HCT116 (cell line): ENCODE measurements around the gene GOLGA8B. TPM values are rescaled to one million over a fixed set of nuclear protein-coding genes. Genes with fewer than 3 reads are reported as not detected.
"Not testable (repeated sequence)": the region's sequence is repeated elsewhere in the genome, so short reads cannot be mapped to it uniquely, and the experiment has no call there.

Experiments
- ATAC-seq: fragments of 200-7000 bp; cut with Tn5 transposase; 2 replicates; pipeline ENCODE4 v1.9.1; 2020; ENCODE audit warnings: mild to moderate bottlenecking, moderate library complexity
- BruUV-seq: library from RNA; stranded (reverse); fragments of 400-500 nt; replicated peaks from 2 replicates; lab custom pipeline; 2021; lab: Mats Ljungman, UMichigan
- CTCF ChIA-PET: fragments of 300-600 bp; sonication (Branson Sonifier 250); formaldehyde crosslinking; loops from one replicate; lab custom pipeline; 2021; ENCODE audit warnings: antibody characterized with exemption; lab: Charles Lee
- POLR2A ChIA-PET: fragments of 300-600, 350-600 bp; sonication (Branson Sonifier 250); formaldehyde crosslinking; loops from one replicate; lab custom pipeline; 2021; ENCODE audit warnings: antibody characterized with exemption; lab: Charles Lee
- RAD21 ChIA-PET, 2 experiments: fragments of 300-600 bp; sonication (Branson Sonifier 250); formaldehyde crosslinking; loops; one replicate each; lab custom pipeline; 2023; ENCODE audit warnings: low total read pairs in 2 of 2; ENCODE audit not compliant: uncharacterized antibody in 2 of 2, unreplicated experiment in 2 of 2, low non-redundant PET in 1 of 2; lab: Charles Lee
- DNase-seq: peaks from one replicate; pipeline ENCODE4 v3.0.0-alpha.2; 2010; ENCODE audit warnings: low read depth, low spot score
- H2AFZ ChIP-seq: fragments of 200-600 bp; shearing (Covaris generic), sonication (generic); 2 replicates; pipeline ENCODE4 v1.6.1; 2017; ENCODE audit warnings: low read depth, mixed run types, mixed read lengths, antibody characterized with exemption, low read length; ENCODE audit not compliant: poor library complexity, severe bottlenecking
- H3K27ac ChIP-seq: 2 replicates; pipeline ENCODE4 v1.5.1; 2012; ENCODE audit warnings: low read depth, low read length
- H3K27me3 ChIP-seq: fragments of 200-600 bp; sonication (generic); 2 replicates; pipeline ENCODE4 v1.6.1; 2016; ENCODE audit warnings: mixed run types, low read length, mixed read lengths; ENCODE audit not compliant: insufficient read depth
- H3K36me3 ChIP-seq, 2 experiments: fragments of 200-500 bp in 1 of 2; fragments of 200-600 bp in 1 of 2; sonication (Bioruptor generic) in 1 of 2; sonication (generic) in 1 of 2; 2 replicates each; pipeline versions ENCODE4 v1.5.1 to v1.6.1; 2014 to 2016; ENCODE audit warnings: low read length in 2 of 2, inconsistent platforms in 1 of 2, mixed read lengths in 1 of 2, mixed run types in 1 of 2; ENCODE audit not compliant: insufficient read depth in 2 of 2, control insufficient read depth in 1 of 2
- H3K4me1 ChIP-seq, 2 experiments: fragments of 200-600 bp in 1 of 2; sonication (generic) in 1 of 2; 2 replicates each; pipeline versions ENCODE4 v1.5.1 to v1.6.1; 2012 to 2017; ENCODE audit warnings: low read length in 2 of 2, inconsistent platforms in 1 of 2, mild to moderate bottlenecking in 1 of 2, mixed read lengths in 1 of 2, mixed run types in 1 of 2, moderate library complexity in 1 of 2; ENCODE audit not compliant: insufficient read depth in 2 of 2, control insufficient read depth in 1 of 2
- H3K4me2 ChIP-seq: fragments of 200-600 bp; sonication (generic); 2 replicates; pipeline ENCODE4 v1.6.1; 2017; ENCODE audit warnings: mixed run types, low read length, mixed read lengths
- H3K4me3 ChIP-seq, 2 experiments: fragments of 200-600 bp in 1 of 2; sonication (generic) in 1 of 2; replicated peaks in 1 of 2; 2 replicates each; pipeline ENCODE4 v1.5.1; 2011 to 2016; ENCODE audit warnings: low read length in 2 of 2, control low read depth in 1 of 2, low read depth in 1 of 2, mild to moderate bottlenecking in 1 of 2, mixed read lengths in 1 of 2, mixed run types in 1 of 2
- H3K79me2 ChIP-seq: fragments of 200-600 bp; sonication (generic); 2 replicates; pipeline ENCODE4 v1.6.1; 2017; ENCODE audit warnings: mild to moderate bottlenecking, mixed run types, low read length, moderate library complexity, mixed read lengths; ENCODE audit not compliant: insufficient read depth
- H3K9ac ChIP-seq: fragments of 200-600 bp; sonication (generic); 2 replicates; pipeline ENCODE4 v1.6.1; 2016; ENCODE audit warnings: low read length, mixed read lengths
- H3K9me2 ChIP-seq: fragments of 200-600 bp; sonication (generic), shearing (Covaris generic); 2 replicates; pipeline ENCODE4 v1.6.1; 2017; ENCODE audit warnings: mixed run types, mild to moderate bottlenecking, moderate library complexity; ENCODE audit not compliant: insufficient read depth
- H3K9me3 ChIP-seq, 2 experiments: fragments of 200-500 bp in 1 of 2; fragments of 200-600 bp in 1 of 2; sonication (Bioruptor generic) in 1 of 2; sonication (generic) in 1 of 2; 2 replicates each; pipeline ENCODE4 v1.6.1; 2014 to 2017; ENCODE audit warnings: low read length in 2 of 2, mixed read lengths in 2 of 2, inconsistent platforms in 1 of 2, low read depth in 1 of 2, mild to moderate bottlenecking in 1 of 2, mixed run types in 1 of 2, moderate library complexity in 1 of 2; ENCODE audit not compliant: control insufficient read depth in 1 of 2, insufficient read depth in 1 of 2
- H4K20me1 ChIP-seq: fragments of 200-600 bp; sonication (generic), shearing (Covaris generic); 2 replicates; pipeline ENCODE4 v1.6.1; 2017; ENCODE audit warnings: mixed run types, mild to moderate bottlenecking, moderate library complexity; ENCODE audit not compliant: insufficient read depth
- EGR1 ChIP-seq: IDR thresholded peaks from 2 replicates; pipeline ENCODE4 v1.6.1; 2012; ENCODE audit warnings: low read depth
- EZH2 ChIP-seq: fragments of 200-600 bp; sonication (generic); IDR thresholded peaks from 2 replicates; pipeline ENCODE4 v1.6.1; 2017; ENCODE audit warnings: antibody characterized with exemption, mixed run types
- MAX ChIP-seq: IDR thresholded peaks from 2 replicates; pipeline ENCODE4 v1.6.1; 2012
- POLR2AphosphoS5 ChIP-seq: IDR thresholded peaks from 2 replicates; pipeline ENCODE4 v1.6.1; 2011; ENCODE audit warnings: mild to moderate bottlenecking, low read depth, low read length, moderate library complexity
- RAD21 ChIP-seq: IDR thresholded peaks from 2 replicates; pipeline ENCODE4 v1.6.1; 2012; ENCODE audit warnings: low read depth, mild to moderate bottlenecking
- SIN3A ChIP-seq: IDR thresholded peaks from 2 replicates; pipeline ENCODE4 v1.6.1; 2012; ENCODE audit warnings: low read depth
- ZFX ChIP-seq: fragments of 450-650 bp; IDR thresholded peaks from 2 replicates; pipeline ENCODE4 v1.6.1; 2017
- intact Hi-C: fragments of 100-400 bp; cut with micrococcal nuclease; formaldehyde crosslinking; loops from 2 replicates; pipeline ENCODE4 v1.10.0; 2022
- total RNA-seq: library from RNA; stranded (reverse); gene quantifications from one replicate; pipeline ENCODE4 v1.2.1, GENCODE V29; 2021; ENCODE audit not compliant: unreplicated experiment
- TF ChIP-seq, protein P1 (sequence below): IDR thresholded peaks from 2 replicates; pipeline ENCODE4 v1.6.1; 2012; ENCODE audit warnings: low read depth

Gene GOLGA8B
- total RNA-seq, 1 experiment from 2014 or later, result 69.9 TPM

- Histone ChIP-seq H3K4me1 (peaks cover 4 to 8% of the 10 kb centered on the region in 2 experiments; a peak in 3 of 4 replicates), H3K36me3 (no peaks in the 10 kb centered on the region), H3K27ac (no peak overlapping the region), H3K27me3 (no peaks in the 10 kb centered on the region), H2AFZ (no peak overlapping the region), H3K9ac (no peak overlapping the region), H3K79me2 (peaks cover 57% of the 10 kb centered on the region), H3K9me2 (no peaks in the 10 kb centered on the region), H4K20me1 (no peaks in the 10 kb centered on the region), H3K4me3 (no peak overlapping the region), H3K4me2 (no peak overlapping the region), H3K9me3 (no peaks in the 10 kb centered on the region)
- ATAC-seq (no peak), DNase-seq (no peak)
- no TSS peak for BruUV-seq
- ChIA-PET POLR2A (no interaction called here), CTCF (no interaction called here), RAD21 (no interaction called here)
- intact Hi-C loops, result no loop called here
- TF ChIP-seq EZH2 (no peak), EGR1 (no peak), MAX (no peak), SIN3A (no peak), POLR2AphosphoS5 (no peak), ZFX (no peak), RAD21 (no peak)
- TF ChIP-seq, protein P1, sequence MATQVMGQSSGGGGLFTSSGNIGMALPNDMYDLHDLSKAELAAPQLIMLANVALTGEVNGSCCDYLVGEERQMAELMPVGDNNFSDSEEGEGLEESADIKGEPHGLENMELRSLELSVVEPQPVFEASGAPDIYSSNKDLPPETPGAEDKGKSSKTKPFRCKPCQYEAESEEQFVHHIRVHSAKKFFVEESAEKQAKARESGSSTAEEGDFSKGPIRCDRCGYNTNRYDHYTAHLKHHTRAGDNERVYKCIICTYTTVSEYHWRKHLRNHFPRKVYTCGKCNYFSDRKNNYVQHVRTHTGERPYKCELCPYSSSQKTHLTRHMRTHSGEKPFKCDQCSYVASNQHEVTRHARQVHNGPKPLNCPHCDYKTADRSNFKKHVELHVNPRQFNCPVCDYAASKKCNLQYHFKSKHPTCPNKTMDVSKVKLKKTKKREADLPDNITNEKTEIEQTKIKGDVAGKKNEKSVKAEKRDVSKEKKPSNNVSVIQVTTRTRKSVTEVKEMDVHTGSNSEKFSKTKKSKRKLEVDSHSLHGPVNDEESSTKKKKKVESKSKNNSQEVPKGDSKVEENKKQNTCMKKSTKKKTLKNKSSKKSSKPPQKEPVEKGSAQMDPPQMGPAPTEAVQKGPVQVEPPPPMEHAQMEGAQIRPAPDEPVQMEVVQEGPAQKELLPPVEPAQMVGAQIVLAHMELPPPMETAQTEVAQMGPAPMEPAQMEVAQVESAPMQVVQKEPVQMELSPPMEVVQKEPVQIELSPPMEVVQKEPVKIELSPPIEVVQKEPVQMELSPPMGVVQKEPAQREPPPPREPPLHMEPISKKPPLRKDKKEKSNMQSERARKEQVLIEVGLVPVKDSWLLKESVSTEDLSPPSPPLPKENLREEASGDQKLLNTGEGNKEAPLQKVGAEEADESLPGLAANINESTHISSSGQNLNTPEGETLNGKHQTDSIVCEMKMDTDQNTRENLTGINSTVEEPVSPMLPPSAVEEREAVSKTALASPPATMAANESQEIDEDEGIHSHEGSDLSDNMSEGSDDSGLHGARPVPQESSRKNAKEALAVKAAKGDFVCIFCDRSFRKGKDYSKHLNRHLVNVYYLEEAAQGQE, result no peak
These were observed 5.2 kb downstream of the GOLGA8B start for GRCh38 chr15:34578283-34578674.

DNA sequence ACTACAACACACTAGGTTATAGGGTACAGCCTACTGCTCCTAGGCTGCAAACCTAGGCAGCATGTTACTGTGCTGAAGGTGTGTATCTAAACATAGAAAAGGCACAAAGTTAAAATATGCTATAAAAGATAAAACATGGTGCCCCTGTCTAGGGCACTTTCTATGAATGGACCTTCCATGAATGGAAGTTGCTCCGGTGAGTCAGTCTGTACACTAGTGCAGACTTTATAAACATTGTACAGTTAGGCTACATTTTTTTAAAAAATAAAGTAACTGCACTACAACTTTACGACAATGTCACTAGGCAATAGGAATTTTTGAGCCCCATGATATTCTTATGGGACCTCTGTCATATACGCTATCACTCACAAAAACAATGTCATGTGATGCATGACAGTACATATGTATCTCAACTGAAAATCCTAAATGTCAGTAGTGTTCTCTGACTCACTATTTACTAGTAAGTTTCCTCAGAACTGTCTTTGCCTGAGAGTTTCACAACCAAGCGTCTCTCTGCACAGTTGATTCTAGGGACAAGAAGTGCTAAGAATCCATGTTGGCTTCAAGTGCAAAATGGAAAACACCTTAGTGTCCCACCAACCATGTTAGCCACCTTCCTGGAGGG lies 5.7 kb downstream of the GOLGA8B start:
- H2AFZ ChIP-seq, H3K27ac ChIP-seq, ATAC-seq, H3K9ac ChIP-seq, H3K9me3 ChIP-seq, H3K4me3 ChIP-seq, POLR2A ChIA-PET, BruUV-seq, H3K9me2 ChIP-seq, intact Hi-C loops, H3K4me2 ChIP-seq, H3K27me3 ChIP-seq, H3K4me1 ChIP-seq, H3K36me3 ChIP-seq, RAD21 ChIA-PET, CTCF ChIA-PET, H4K20me1 ChIP-seq, DNase-seq: not testable (repeated sequence)
- peaks cover 57% of the 10 kb centered on the region for H3K79me2 ChIP-seq

DNA sequence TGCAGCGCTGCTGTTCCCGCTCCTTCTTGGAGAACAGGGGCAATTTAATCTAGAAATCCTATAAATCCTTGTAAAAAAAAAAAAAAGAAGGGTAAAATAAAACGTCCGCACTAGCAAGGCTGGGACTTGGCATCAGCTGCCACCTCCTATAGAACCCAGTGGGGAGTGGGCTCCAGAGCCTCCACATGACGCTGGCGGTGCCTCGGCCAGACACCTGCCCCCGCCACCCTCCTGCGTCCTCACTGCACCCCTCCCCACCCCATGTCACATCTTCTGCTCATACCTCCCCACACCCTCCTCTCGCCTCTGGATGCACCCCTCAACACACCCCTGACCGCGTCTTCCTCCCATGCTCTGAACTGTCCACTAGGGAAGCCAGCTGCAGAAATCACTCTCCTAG lies 8.4 kb downstream of the GOLGA8B start:
- intact Hi-C loops, H3K4me3 ChIP-seq, POLR2A ChIA-PET, H3K27ac ChIP-seq, RAD21 ChIA-PET, H4K20me1 ChIP-seq, ATAC-seq, H3K27me3 ChIP-seq, H3K4me2 ChIP-seq, DNase-seq, H2AFZ ChIP-seq, BruUV-seq, H3K9me2 ChIP-seq, H3K9ac ChIP-seq, CTCF ChIA-PET, H3K4me1 ChIP-seq, H3K9me3 ChIP-seq, H3K36me3 ChIP-seq: not testable (repeated sequence)
- H3K79me2 ChIP-seq, result peaks cover 32% of the 10 kb centered on the region
